ENCODE data around the gene ITGA7. TPM values are rescaled to one million over a fixed set of nuclear protein-coding genes. Genes with fewer than 3 reads are reported as not detected.

ITGA7 gene
- total RNA-seq, 2 experiments from 2014 or later: 4.3 to 4.8 TPM

DNA sequence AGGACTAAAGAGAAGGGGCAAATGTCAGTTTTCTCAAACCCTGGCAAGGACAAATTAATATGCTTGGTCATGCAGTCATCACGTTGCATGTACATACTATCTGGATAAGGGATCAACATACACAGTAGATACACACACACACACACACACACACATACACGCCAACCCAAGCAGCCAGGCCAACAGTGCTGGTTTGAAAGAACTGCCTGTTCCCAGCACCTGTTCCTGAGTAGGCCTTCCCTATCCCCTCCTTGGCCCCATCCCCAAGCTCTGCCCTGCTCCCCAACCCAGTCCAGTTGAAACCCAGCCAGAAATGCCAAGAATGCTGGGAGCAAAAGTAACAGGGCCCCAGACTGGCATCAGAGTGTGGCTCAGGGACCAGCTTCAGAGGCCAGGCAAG is 4.4 kb downstream of the ITGA7 start:
- CTCF ChIA-PET: no interaction called here
- no peaks in the 10 kb centered on the region for H3K9me3 Mint-ChIP-seq
- H3K4me1 Mint-ChIP-seq (ENCODE audit: low read depth): peaks cover 9% of the 10 kb centered on the region
- no peak overlapping the region for H3K4me3 Mint-ChIP-seq
- peaks cover 12% of the 10 kb centered on the region for H3K27me3 Mint-ChIP-seq
- H3K36me3 Mint-ChIP-seq (ENCODE audit: low read depth): no peaks in the 10 kb centered on the region
- ATAC-seq: no peak
- no peak for DNase-seq
- intact Hi-C loops (cut with micrococcal nuclease): no loop called here
- no peak overlapping the region for H3K27ac Mint-ChIP-seq
- POLR2A ChIA-PET: interaction anchor here (1.1 kb wide), 1 partner anchor 13 kb away, joined by 4 read pairs; the partner anchor contains the start of gene BLOC1S1
- TF ChIP-seq, protein P1, sequence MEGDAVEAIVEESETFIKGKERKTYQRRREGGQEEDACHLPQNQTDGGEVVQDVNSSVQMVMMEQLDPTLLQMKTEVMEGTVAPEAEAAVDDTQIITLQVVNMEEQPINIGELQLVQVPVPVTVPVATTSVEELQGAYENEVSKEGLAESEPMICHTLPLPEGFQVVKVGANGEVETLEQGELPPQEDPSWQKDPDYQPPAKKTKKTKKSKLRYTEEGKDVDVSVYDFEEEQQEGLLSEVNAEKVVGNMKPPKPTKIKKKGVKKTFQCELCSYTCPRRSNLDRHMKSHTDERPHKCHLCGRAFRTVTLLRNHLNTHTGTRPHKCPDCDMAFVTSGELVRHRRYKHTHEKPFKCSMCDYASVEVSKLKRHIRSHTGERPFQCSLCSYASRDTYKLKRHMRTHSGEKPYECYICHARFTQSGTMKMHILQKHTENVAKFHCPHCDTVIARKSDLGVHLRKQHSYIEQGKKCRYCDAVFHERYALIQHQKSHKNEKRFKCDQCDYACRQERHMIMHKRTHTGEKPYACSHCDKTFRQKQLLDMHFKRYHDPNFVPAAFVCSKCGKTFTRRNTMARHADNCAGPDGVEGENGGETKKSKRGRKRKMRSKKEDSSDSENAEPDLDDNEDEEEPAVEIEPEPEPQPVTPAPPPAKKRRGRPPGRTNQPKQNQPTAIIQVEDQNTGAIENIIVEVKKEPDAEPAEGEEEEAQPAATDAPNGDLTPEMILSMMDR (IDR thresholded peaks at IDR 0.05): no peak

DNA sequence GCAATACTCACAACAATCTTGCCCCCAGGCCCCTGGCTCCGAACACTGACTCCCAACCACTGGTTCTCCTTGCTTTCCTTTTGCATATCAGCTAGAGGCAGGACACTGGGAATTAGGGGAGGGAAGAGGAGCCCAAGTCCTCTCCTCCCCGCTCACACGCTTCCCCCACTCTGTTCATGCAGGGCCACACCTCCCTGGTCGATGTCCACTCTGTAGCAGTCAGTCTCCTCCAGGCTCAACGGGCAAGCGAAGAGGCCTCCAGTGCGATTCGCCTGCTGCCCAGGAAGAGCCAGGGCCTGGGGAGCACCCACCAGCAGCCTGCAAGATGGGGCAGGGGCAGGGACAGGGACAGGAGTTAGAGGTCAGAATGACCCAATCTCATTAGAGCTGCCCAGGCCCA is 4.8 kb downstream of the ITGA7 start:
- Mint-ChIP-seq H3K4me1 (ENCODE audit: low read depth) (peaks cover 6% of the 10 kb centered on the region), H3K27me3 (peaks cover 9% of the 10 kb centered on the region), H3K27ac (no peak overlapping the region), H3K9me3 (no peaks in the 10 kb centered on the region), H3K36me3 (ENCODE audit: low read depth) (no peaks in the 10 kb centered on the region), H3K4me3 (no peak overlapping the region)
- no peak for ATAC-seq
- ChIA-PET POLR2A (interaction anchor here (1.1 kb wide), 1 partner anchor 14 kb away, joined by 4 read pairs; the partner anchor contains the start of gene BLOC1S1), CTCF (no interaction called here)
- no peak for DNase-seq
- TF ChIP-seq, protein P1 (IDR thresholded peaks at IDR 0.05): no peak
- intact Hi-C loops (cut with micrococcal nuclease): no loop called here

DNA sequence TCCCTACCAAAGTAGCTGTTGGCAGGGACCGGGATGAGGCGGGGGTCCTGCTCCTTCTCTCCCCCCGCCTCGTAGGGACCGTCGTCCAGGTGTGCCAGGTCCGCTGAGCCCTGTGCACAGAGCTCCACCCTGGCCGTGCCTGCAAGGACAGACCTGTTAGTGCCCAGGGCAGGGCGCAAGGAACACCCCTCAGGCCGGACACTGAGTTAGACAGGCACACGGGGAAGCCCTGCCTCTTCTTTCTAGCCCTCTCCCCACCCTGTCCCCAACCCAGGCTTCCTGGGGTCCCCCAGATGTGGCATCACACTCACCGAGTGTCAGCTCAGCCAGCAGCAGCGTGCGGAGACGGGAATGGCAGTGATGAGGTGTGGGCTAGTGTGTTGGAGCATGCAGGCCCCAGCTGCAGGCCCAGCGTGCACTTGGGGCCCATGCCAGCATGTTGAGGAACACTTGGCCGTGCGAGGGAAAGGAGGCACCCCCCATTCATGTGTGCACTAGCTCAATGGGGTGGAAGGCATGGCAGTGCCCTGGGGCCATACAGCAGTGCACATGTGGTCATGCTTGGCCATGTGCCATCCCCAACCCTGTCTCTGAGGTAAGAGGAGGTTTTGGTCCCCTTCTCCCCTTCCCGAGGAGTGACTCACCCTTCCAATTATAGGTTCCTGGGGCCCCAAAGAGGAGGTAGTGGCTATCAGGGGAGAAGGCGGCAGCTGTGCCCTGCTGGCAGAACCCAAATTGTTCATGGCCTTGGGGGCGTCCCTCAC is 7.3 kb downstream of the ITGA7 start:
- ATAC-seq (no peak), DNase-seq (no peak)
- intact Hi-C loops (cut with micrococcal nuclease): no loop called here
- ChIA-PET CTCF (interaction anchor here (0.8 to 1.0 kb wide), 2 partner anchors 38 to 44 kb away, joined by 3 read pairs; no protein-coding TSS in a partner anchor), POLR2A (interaction anchor here (1.1 kb wide), 1 partner anchor 15 kb away, joined by 3 read pairs; the partner anchor contains the start of gene BLOC1S1)
- Mint-ChIP-seq H3K36me3 (ENCODE audit: low read depth) (no peaks in the 10 kb centered on the region), H3K27me3 (no peaks in the 10 kb centered on the region), H3K27ac (no peak overlapping the region), H3K4me3 (no peak overlapping the region), H3K9me3 (no peaks in the 10 kb centered on the region), H3K4me1 (ENCODE audit: low read depth) (no peaks in the 10 kb centered on the region)
- TF ChIP-seq, protein P1 (IDR thresholded peaks at IDR 0.05): no peak

DNA sequence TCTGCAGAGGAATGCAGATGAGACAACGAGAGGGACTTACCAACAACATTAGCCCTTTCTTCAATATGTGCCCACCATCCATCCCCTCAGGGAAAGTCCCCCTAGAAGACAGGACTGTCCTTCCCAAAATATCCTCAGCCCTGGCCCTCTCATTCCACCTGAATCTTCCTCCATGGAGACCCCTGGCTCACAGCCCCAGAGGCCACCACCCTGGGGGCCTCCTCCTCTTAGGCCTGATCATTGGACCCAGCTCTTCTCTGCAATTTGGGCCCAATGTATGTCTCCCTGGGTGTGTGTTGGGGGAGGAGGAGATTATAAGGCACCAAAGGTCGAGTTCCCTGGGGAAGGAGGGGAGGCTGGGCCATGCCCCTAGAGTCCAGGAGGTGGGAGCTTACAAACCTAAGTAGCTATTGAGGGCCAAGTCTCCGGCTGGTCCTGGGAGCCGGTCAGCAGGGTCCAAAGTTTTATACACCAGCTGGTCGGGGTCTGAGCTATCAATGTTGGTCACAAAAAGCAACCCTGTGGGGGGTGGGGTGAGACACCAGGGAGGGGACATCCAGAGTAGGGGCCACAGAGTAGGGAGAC is 8.1 kb downstream of the ITGA7 start:
- intact Hi-C loops (cut with micrococcal nuclease): no loop called here
- Mint-ChIP-seq H3K27ac (no peak overlapping the region), H3K4me3 (no peak overlapping the region), H3K36me3 (ENCODE audit: low read depth) (no peaks in the 10 kb centered on the region), H3K9me3 (no peaks in the 10 kb centered on the region), H3K27me3 (no peaks in the 10 kb centered on the region), H3K4me1 (ENCODE audit: low read depth) (no peaks in the 10 kb centered on the region)
- no peak for DNase-seq
- ATAC-seq: no peak
- TF ChIP-seq, protein P1 (IDR thresholded peaks at IDR 0.05): no peak
- ChIA-PET POLR2A (no interaction called here), CTCF (interaction anchor here (1.0 to 4.0 kb wide), 2 partner anchors 43 kb away, joined by 3 to 16 read pairs; no protein-coding TSS in a partner anchor)

DNA sequence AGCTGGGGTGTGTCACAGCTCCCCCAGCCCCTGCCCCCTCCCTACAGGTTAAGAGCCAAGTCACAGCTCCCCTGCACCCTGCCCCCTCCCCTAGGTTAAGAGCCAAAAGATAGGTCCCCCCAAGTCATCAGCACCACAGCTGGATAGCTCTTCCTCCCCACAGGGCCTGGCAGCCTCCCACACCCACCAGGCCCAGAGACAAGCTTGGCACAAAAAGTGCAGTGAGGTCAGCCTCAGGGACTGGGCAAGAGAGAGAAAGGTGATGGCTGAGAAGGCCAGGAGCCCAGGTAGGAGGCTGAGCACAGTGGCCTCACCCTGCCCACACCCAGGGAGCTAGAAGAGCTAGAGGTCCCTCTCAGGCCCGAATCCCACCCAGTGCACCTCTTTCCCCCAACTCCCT is 8.7 kb downstream of the ITGA7 start:
- TF ChIP-seq, protein P1 (IDR thresholded peaks at IDR 0.05): no peak
- ATAC-seq (no peak), DNase-seq (no peak)
- no peaks in the 10 kb centered on the region for H3K9me3 Mint-ChIP-seq
- CTCF ChIA-PET: interaction anchor here (0.9 to 4.0 kb wide), 2 partner anchors 30 to 43 kb away, joined by 3 to 16 read pairs; no protein-coding TSS in a partner anchor
- H3K27ac Mint-ChIP-seq: no peak overlapping the region
- POLR2A ChIA-PET: no interaction called here
- intact Hi-C loops (cut with micrococcal nuclease): no loop called here
- no peaks in the 10 kb centered on the region for H3K27me3 Mint-ChIP-seq
- no peaks in the 10 kb centered on the region for H3K36me3 Mint-ChIP-seq (ENCODE audit: low read depth)
- no peak overlapping the region for H3K4me3 Mint-ChIP-seq
- H3K4me1 Mint-ChIP-seq (ENCODE audit: low read depth): no peaks in the 10 kb centered on the region

All from activated CD8-positive, alpha-beta T cell treated with anti-CD3 and anti-CD28 coated beads for 36 hours (primary cell).